ENCODE data around the gene HHIPL1.

HHIPL1 gene

DNA sequence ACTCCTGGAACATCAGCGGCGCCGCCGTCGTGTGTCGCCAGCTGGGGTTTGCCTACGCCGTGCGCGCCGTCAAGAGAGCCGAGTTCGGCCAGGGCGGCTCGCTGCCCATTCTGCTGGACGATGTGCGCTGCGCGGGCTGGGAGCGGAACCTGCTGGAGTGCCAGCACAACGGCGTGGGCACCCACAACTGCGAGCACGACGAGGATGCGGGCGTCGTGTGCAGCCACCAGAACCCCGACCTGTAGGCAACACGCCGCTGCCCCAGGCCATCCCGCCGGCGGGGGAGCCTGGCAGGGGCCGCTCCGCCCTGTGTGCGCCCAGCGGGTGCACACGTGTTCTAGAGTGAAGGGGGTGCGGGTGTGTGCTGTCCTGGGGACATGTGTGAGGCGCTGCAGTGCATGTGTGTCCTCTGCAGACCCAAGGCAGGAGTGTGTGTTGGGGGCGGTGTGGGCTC is 30.5 kb downstream of the HHIPL1 start:
- DNase-seq (ENCODE audit: low spot score) = no peak

DNA sequence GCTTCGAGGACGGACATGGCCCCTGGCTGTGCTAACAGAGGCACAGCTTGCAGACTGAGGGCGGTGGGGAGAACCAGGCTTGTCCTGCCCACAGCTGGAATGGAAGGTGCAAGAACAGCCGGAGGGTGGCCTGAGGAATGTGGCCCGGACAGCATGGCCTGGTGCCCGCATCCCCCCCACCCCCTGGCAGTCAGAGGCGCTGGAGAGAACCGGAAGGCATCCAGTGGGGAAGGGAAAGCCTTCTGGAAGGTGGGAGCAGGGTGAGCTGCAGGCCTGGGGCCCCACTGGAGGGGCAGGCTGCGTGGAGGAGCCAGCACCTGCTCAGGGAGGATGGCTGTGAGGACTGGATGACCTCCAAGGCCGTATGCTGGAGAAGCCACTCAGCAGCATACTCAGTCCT is 31.0 kb downstream of the HHIPL1 start:
- no peak for DNase-seq (ENCODE audit: low spot score)

DNA sequence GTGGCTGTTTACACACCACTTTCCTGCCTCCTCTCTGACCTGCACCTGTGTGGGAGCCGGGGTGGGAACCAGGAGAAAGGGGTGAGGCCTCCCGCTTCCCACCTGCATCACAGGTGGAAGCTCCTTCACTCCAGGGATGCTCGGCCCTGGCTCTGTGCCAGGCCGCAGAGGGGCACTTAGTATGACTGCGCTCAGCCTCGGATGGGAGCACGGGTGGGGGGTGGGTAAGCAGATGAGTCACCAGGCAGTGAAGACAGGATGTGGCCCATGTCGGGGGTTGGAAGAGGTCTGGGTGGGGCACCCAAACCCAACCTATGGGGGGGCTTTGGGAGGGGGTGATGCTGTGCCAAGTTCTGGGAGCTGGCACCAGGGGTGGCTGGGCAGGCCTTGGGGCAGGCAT is 31.7 kb downstream of the HHIPL1 start:
- DNase-seq (ENCODE audit: low spot score) = no peak

DNA sequence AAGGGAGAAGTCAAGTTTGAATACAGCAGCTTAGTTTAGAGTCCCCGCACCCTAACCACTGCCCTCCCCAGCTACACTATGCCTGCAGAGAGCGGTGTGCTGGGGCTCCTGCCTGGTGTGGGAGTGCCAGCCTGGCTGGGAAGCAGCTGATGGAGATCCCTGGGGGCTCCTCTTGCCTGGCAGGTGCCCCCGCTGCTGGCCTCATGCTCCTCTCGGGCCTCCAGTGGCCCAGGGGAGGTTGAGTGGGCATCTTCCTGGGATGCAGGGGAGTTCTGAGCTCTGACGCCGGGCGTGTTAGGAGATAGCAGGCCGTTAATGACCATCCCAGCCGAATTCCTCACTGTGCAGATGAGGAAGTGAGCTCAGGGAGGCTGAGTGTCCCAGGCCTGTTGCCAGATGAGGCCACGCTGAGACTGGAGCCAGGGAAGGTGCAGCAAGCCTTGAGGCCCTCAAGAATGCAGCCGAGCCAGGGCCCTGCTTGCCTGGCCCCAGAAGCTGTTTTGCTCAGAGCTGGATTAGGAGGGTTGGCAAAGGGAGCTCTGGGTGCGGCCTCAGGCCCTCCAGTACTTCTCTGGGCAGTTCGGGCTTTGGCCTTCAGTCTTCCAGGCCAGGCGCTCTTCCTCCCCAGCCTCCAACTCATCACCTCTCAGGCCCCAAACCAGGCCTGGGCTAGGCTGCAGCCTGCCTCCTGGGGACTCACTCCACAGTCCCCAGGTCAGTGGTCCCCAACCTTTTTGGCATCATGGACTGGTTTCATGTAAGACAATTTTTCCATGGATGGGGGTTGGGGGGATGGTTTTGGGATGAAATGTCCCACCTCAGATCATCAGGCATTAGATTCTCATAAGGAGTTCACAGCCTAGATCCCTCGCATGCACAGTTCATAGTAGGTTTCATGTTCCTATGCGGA is 32.6 kb downstream of the HHIPL1 start:
- no peak for DNase-seq (ENCODE audit: low spot score)

DNA sequence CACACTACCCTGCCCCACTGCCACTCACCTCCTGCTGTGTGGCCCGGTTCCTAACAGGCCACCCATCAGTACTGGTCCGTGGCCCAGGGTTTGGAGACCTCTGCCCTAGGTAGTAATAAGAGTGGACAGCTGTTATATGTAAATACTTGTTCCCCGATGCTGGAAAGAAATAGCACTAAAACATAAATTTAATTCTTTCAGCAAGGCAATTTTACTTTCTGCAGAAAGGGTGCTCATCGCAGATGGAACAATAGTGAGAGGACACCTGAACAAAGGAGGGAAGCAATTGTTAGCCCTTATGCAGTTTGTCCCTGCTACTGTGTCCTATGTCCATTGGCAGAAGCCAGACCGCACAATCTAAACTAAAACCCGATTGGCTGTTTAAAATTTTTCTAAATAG is 33.3 kb downstream of the HHIPL1 start:
- no peak for DNase-seq (ENCODE audit: low spot score)

DNA sequence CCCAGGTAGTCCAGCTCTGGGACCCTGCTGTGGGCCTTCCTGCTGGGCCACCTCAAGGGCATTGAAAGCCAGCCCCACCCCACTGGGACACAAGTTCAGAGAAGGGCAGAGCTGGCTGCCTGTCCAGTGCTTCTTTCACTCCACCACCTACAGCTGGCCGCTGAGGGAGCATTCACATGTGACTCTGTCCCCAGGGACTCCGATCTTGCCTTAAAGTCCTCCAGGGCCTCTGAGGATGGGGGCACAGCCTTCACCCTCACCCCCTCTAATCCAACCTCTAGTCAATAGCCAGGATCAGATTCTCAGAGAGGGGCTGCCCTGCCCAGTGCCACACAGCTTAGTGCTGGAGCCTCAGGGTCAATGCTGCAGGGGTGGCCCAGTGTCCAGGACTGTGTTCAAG is 34.2 kb downstream of the HHIPL1 start:
- DNase-seq (ENCODE audit: low spot score) = no peak

DNA sequence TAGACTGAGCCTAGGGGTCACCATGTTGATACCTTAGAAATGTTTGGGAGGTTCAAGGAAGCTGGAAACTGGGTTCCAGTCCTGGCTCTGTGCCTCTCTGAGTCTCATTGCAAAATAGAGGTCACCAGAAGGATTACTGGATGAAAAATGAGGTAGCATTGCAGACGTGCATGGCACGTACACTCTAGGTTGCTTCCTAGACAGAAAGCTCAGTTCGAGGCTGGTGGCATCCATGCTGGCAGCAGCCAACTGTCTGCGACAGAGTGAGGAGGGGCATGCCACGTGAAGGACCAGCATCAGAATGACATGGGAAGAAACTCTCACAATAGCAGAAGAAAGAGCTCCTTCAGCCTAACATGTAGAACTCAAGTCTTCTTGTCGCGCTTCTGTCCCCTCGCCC is 34.6 kb downstream of the HHIPL1 start:
- DNase-seq (ENCODE audit: low spot score) = no peak

DNA sequence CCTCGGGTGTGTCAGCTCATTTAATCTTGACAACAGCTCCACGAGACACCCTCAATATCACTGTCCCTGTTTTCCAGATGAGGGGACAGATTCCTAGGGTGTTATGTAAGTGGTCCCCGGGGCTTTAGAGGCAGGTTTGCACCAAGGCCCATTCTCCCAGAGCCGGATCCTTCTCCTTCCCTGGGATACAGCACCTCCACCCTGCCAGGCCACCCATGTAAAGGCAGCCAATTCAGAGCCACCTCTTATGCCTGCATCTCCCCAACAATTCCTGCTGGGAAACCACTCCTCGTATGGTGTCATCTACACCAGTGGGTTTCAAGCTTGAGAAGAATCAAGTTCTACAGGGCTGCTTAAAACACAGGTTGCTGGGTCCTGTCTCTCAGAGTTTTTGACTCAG is 35.1 kb downstream of the HHIPL1 start:
- no peak for DNase-seq (ENCODE audit: low spot score)

DNA sequence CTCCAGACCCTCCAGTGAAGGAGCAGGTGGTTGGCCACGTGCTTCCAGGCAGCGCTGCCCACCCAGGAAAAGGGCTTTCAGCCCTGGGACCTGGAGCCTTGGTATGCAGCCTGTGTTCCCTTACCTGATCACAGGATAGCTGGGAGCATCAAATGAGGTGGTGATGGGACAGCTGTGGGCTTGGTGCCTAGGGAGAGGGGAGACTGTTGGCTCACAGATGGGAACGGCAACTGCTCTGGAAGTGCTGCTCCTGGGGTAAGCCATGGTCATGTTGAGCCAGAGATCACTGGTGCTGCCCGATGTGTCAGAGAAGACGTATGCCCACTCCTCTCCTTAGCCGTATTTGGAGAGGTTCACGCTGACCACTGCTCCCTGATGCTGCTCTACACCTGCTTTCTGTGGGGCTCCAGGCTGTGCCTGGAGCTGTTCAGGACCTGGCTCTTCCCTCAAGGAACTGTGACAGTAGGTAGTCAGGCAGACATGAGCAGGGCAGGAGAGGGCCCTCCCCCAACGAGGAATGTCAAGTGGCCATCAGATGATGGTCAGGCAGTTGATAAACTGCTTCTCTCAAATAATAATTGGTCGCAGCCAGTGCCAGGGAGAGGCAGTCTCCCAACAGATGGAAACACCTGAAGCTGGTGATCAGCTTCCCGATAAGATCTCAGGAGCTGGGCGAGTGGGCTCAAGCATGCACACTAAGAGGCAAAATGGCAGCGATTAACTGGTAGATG is 36.3 kb downstream of the HHIPL1 start:
- no peak for DNase-seq (ENCODE audit: low spot score)

DNA sequence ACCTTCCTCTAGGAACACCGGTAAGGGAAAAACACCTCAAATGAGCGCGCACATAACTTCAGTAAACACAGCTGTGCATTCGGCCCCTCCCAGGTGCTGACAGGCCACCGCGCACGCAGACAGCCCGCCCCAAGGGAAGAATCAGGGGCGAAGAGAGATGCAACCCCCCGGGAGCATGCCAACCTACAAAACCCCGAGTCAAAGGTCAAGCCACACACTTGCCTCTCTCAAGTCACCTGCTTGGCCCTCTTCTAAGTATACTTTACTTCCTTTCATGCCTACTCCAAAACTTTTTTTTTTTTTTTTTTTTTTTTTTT is 36.9 kb downstream of the HHIPL1 start:
- no peak for DNase-seq (ENCODE audit: low spot score)

DNA sequence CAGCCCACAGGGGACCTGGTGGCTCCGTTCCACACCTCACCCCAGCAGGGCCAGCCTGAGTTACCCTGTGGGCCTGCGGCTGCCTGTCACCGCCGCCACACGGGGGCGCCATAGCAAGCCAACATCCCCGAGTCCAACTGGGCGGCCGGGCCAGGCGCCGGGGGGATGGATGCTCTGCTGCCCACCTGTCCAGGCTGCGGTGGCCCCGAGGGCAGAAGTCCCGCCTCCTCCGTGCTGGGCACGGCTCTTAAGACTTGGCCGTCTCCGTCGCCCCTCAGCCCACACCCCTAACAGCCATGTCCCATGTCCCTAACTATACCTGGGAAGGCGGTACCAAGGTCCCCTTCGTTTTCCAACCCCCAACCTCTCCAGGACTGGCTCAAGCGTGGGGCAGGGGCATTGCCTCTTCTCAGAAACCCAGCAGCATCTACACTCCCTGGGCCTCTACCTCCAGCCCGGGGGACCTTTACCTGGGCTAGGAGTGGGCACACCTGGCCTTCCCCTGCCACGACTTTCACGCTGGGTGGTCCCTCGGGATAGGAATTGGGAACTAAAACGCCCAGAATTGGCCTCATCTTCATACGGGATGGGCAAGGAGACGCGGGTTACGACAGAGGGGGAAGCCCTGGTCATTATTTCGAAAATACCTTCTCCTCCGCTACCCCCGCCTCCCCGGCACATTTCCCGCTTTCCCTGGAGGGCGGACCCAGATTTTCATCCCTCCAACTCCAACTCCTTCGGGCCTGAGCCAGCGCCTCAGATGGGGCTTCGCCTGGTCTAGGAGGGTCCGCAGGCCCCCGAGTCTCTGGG is 38.1 kb downstream of the HHIPL1 start:
- DNase-seq (ENCODE audit: low spot score) = peak; percentile 70

DNA sequence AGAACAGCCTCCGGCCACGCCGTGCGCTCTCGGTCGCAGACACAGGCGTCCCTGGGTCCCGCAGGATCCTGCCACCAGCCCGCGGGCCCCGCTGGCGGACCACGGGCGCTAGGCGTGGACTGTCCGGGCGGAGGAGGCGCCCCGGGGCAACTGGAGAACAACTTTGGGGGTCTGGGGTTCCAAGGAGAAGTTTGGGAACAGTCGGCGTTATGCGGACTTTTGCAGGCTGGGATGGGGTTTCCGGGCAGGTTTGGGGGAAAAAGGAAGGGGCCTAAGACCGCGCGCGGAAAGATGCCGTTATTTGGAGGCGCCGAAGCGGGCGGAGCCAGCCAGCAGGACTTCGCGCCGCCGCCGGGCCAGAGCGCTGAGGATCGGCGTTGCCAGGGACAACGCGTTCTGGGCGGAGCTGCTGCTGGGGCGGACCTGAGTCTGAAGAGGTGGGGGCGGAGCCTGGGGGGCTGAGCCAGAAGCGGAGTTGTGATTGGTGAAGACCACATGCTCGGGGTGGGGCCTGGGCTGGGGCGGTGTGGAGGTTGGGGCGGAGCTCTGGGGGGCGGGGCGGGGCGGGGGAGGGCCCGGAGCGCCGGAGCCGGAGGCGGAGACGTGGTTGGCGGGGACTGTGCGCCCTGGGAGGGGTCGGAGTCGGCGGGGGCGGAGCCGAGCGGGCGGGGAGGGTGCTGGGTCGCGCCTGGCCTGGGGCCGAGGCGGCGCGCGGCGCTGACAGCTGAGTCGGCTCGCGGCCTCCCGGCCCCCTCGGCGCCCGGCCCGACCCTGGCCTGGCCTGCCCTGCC is 38.9 kb downstream of the HHIPL1 start, which contains the start of gene CYP46A1:
Gene CYP46A1, plus strand, starts transcription at position 680 of the 791 bp plus-strand sequence. CDS start 120 bp downstream, outside the sequence.
- DNase-seq (ENCODE audit: low spot score) = peak; percentile 99

DNA sequence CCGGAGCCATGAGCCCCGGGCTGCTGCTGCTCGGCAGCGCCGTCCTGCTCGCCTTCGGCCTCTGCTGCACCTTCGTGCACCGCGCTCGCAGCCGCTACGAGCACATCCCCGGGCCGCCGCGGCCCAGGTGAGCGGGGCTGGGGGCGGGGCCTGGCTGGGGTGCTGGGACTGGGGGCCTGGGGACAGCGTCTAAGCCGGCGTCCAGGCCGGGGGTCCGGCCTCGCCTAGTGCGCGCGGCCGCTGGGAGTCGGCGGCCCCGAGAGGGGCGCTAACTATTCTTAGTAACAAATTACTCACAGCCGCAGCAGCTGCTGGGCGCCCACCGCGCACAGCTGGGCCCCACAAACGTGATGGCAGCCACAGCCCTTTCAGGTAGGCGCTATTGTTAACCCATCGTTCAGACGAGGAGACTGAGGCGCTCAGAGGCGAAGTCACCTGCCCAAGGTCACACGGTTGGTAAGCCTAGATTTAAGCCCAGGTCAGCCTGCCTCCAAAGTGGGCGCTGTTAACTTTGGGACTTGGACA is 39.5 kb downstream of the HHIPL1 start:
- no peak for DNase-seq (ENCODE audit: low spot score)

DNA sequence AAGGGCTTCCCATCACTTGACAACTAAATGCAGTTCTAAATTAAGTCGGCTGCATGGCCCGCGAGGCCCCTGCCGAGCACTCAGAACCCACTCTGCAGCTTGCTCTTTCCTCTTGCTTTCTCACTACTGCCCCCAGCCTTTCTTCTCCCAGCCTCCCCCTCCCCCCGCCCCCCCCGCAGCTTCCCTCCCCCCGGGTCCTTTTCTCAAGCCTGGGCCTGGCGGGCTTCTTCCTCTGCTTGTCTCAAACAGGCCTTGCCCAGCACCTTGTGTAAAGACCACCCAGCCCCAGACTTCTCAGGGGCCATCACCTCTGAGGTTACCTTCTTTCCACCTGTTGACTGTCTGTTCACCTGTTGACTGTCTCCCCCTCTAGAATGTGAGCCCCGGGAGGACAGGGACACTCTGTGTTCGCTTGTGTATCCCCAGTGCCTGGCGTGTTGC is 40.2 kb downstream of the HHIPL1 start:
- no peak for DNase-seq (ENCODE audit: low spot score)

DNA sequence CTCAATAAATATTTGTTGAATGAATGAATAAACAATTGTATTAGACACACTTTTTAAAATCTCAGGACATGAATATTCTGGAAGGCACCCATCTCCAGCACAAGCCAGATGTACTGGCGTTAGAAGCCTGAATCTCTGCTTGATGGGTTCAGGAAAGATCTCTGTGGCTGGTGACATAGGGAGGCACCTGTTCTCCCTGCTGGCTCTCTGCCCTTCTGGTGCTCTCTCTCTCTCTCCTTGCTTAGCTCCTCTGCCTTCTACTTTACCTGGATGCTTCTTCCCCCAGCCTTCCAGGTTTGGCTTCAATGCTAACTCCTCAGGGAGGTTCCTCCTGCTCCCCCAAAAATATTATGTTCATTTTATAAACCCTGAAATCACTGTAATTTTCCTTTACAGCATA is 40.7 kb downstream of the HHIPL1 start:
- DNase-seq (ENCODE audit: low spot score) = no peak

DNA sequence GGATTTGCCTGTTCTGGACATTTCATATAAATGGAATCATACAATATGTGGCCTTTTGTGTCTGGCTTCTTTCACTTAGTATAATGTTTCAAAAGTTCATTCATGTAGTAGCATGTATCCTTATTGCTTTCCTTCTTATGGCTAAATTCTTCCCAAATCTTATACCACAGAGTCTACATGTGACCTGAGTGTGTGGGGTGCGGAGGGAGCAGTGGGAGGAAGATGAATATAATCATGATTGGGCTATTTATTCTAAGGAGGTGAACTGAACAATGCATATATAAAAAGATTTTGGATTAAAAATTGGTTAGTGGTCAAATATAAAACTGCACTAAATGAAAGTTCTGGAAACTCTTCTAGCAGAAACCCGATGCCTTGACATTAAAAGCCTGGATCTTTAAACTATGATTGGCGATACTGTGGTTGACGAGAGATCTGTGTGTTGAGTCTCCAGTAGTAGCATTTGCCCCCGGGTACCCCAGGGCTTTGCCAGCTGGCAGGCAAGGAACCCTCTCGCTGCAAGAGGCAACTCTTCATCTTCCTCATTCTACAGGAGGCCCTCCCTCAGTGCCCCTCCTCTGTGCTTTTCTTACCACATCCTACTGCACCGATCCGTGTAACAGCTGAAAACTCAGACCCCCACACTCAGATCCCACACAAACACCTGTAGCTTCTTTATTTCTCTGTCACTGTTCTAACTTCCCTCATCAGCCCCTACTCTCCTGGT is 41.8 kb downstream of the HHIPL1 start:
- DNase-seq (ENCODE audit: low spot score) = no peak

DNA sequence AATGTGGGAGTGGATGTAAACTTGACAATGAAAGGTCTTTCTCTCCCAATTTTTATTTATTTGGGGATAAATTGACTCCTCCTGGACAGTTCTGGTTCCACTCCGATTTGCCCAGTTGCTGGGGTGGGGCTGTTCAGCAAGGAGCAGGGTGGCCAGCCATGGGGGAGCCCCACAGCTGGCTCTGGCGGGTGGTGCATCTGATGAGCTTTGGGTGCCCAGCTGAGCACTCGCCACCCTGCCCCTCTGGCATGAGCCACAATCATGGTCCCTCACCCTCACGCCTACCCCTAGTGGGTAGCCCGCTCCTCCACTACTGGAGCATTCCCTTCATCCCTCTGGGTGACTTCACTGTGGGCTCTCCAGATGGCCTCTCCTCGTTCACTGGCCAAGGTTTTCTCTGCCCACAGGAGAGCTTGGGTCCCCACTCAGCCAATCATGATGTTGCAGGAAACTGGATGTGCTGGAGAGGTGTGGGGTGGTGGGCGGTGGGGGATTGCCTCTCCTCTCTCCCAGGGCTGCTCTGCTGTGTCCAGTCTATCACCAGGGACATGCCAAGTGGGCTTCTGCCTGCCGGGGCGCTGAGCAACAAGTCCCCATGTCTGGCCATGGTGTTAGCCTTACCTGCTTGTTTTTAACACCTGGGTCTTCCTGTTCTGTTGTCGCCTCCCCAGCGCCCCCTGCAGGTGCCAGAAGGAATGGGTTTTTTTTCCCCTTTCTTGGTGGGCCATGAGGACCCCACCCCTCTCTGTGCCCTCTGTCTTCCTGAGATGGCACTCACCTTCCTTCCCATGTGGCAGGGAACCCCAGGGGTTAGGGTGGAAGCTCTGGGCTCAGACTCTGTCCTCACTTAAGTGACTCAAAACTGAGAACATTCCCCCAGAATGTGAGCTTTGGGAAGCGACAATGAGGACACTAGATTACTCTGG is 42.6 kb downstream of the HHIPL1 start:
- no peak for DNase-seq (ENCODE audit: low spot score)

DNA sequence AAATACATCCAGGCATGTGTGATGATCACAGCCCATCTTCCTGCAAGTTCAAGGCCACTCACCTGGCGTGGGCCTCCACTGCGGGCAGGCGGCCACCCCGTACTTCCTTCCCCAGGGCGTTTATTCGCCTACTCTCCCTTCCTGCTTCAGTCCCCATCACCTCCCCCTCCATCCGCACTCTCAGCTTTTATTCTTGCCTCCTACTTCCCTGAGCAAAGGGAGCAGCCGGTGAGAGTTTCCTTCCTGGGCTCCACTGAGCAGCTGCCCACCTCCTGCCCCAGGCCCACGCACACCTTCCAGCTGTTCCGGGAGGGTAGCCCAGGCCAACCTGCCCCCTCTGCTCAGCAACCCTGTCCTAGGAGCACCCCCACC is 43.3 kb downstream of the HHIPL1 start:
- no peak for DNase-seq (ENCODE audit: low spot score)

DNA sequence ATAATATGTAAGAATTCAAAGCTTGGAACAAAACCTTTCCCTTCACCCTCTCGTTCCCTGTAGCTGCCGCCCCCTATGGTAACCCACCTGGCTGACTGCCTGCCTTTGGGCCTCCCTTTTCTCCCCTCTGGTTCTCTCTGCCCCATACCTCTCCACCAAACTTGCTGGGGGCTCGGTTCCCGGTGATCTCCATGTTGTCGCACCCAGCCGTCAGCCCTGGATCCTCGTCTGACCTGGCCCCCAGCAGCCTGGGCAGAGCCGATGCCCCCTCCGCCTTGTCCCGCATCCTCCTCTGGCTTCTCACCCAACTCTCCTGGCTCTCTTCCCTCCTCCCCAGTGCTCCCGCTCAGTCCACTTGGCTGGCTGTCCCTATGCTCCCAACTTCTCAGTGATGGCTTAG is 43.7 kb downstream of the HHIPL1 start:
- DNase-seq (ENCODE audit: low spot score) = no peak
